Lower leg skin (tissue), 4 donors: ENCODE data around the gene NELFCD. TPM values are rescaled to one million over a fixed set of nuclear protein-coding genes. Genes with fewer than 3 reads are reported as not detected.

Experiments
- DNase-seq, 2 donors: peaks; one replicate each; pipeline ENCODE4 v3.0.0-alpha.2; 2019; ENCODE audit warnings: low spot score in 2 of 2
- H3K4me3 ChIP-seq: fragments of 200-600 bp; sonication (generic); 2 replicates; pipeline ENCODE4 v1.5.1; 2017; ENCODE audit warnings: mild to moderate bottlenecking, low read depth; ENCODE audit not compliant: poor library complexity, severe bottlenecking
- POLR2A ChIP-seq, 2 donors: fragments of 450-650 bp; IDR thresholded peaks; one replicate each; pipeline ENCODE4 v1.6.1; 2016 to 2017; ENCODE audit warnings: antibody characterized with exemption in 2 of 2, mild to moderate bottlenecking in 1 of 2, moderate library complexity in 1 of 2
- WGBS, 2 donors: methylation state at CpG; one replicate each; pipeline ENCODE4 v1.1.5; 2018; 5-methylcytosine and 5-hydroxymethylcytosine counted together
- intact Hi-C: fragments of 100-400 bp; cut with DNase I; formaldehyde crosslinking; loops from one replicate; pipeline ENCODE4 v1.15.0; 2023; ENCODE audit warnings: low total_unique reads
- total RNA-seq, 4 donors: library from RNA; depleted of rRNA; stranded (reverse); fragments of >200 nt; gene quantifications; one replicate each; pipeline ENCODE4 v1.1.0, GENCODE V29; 2016
- TF ChIP-seq, protein P1 (sequence below), 3 donors: fragments of 450-650 bp; IDR thresholded peaks; one replicate each; pipeline ENCODE4 v1.5.1; 2016; ENCODE audit warnings: antibody characterized with exemption in 3 of 3, mild to moderate bottlenecking in 3 of 3, moderate library complexity in 2 of 3

The NELFCD gene
- total RNA-seq, 4 donors from 2014 or later: 36.9 to 53.8 (median 44.6) TPM

GRCh38 chr20:58988565-58988882, 7.5 kb downstream of the NELFCD start:
- intact Hi-C loops: no loop called here
- no peak overlapping the region for H3K4me3 ChIP-seq
- 94% methylated on average over 6 of the region's 6 CpGs for WGBS, 2 donors
- TF ChIP-seq POLR2A (IDR thresholded peaks at IDR 0.05): no peak
- TF ChIP-seq, protein P1, sequence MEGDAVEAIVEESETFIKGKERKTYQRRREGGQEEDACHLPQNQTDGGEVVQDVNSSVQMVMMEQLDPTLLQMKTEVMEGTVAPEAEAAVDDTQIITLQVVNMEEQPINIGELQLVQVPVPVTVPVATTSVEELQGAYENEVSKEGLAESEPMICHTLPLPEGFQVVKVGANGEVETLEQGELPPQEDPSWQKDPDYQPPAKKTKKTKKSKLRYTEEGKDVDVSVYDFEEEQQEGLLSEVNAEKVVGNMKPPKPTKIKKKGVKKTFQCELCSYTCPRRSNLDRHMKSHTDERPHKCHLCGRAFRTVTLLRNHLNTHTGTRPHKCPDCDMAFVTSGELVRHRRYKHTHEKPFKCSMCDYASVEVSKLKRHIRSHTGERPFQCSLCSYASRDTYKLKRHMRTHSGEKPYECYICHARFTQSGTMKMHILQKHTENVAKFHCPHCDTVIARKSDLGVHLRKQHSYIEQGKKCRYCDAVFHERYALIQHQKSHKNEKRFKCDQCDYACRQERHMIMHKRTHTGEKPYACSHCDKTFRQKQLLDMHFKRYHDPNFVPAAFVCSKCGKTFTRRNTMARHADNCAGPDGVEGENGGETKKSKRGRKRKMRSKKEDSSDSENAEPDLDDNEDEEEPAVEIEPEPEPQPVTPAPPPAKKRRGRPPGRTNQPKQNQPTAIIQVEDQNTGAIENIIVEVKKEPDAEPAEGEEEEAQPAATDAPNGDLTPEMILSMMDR (IDR thresholded peaks at IDR 0.05): no peak
- DNase-seq: peak in 1 of 2 donors; percentile 31

GRCh38 chr20:58989196-58989595, 8.1 kb downstream of the NELFCD start:
- H3K4me3 ChIP-seq: no peak overlapping the region
- WGBS, 2 donors: 88 to 96% methylated on average over 10 of the region's 10 CpGs
- TF ChIP-seq, protein P1 (IDR thresholded peaks at IDR 0.05): no peak
- TF ChIP-seq POLR2A (IDR thresholded peaks at IDR 0.05): no peak
- intact Hi-C loops: no loop called here
- peak in 1 of 2 donors; percentile 58 for DNase-seq

DNA sequence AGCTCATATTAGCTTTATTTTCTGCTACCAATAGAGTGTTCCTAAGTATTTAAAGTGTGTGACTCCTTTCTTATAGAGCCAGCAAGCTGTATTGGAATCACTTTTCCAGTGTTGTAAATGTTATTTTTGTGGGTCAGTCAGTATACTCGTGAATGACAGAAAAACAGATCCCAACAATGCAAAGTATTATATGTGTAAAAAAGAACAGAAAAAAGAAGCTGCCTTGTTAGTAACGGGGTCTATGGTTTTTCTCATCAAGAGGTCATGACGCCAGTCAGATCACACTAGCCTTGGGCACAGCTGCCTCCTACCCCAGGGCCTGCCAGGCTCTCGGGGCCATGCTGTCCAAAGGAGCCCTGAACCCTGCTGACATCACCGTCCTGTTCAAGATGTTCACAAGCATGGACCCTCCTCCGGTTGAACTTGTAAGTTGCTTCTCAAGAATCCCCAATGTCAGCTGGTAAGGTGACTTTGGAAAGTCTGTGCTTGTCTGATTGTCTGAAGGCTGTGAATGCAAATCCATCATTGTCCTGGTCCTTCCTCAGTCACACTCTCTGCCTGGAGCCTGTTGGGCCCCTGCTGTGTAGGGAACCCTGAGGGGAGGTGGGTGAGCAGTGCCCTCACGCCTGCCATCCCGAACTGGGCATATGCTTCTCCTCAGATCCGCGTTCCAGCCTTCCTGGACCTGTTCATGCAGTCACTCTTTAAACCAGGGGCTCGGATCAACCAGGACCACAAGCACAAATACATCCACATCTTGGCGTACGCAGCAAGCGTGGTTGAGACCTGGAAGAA, 9.8 kb downstream of the NELFCD start:
- 91 to 94% methylated on average over 13 to 14 of the region's 14 CpGs for WGBS, 2 donors
- intact Hi-C loops: no loop called here
- no peak overlapping the region for H3K4me3 ChIP-seq
- TF ChIP-seq, protein P1 (IDR thresholded peaks at IDR 0.05): no peak
- TF ChIP-seq POLR2A (IDR thresholded peaks at IDR 0.05): no peak
- DNase-seq: peak in 1 of 2 donors; percentile 68

- intact Hi-C loops: no loop called here
- no peak overlapping the region for H3K4me3 ChIP-seq
- TF ChIP-seq POLR2A (IDR thresholded peaks at IDR 0.05): no peak
- TF ChIP-seq, protein P1 (IDR thresholded peaks at IDR 0.05): no peak
- 89 to 91% methylated on average over 9 of the region's 9 CpGs for WGBS, 2 donors
- peak in 1 of 2 donors; percentile 14 for DNase-seq
These were observed 10.7 kb downstream of the NELFCD start for GRCh38 chr20:58991715-58992114.

- intact Hi-C loops: no loop called here
- TF ChIP-seq, protein P1 (IDR thresholded peaks at IDR 0.05): no peak
- no peak for TF ChIP-seq POLR2A (IDR thresholded peaks at IDR 0.05)
- DNase-seq: peak in 1 of 2 donors; percentile 23
- H3K4me3 ChIP-seq: no peak overlapping the region
- 93 to 96% methylated on average over 3 of the region's 3 CpGs for WGBS, 2 donors
These were observed 11.9 kb downstream of the NELFCD start for GRCh38 chr20:58992911-58993310.
